Measurements from ENCODE around the gene COA1. TPM values are rescaled to one million over a fixed set of nuclear protein-coding genes. Genes with fewer than 3 reads are reported as not detected.

The COA1 gene
- total RNA-seq, 4 donors from 2014 or later: 59.4 to 72.0 (median 68.7) TPM

DNA sequence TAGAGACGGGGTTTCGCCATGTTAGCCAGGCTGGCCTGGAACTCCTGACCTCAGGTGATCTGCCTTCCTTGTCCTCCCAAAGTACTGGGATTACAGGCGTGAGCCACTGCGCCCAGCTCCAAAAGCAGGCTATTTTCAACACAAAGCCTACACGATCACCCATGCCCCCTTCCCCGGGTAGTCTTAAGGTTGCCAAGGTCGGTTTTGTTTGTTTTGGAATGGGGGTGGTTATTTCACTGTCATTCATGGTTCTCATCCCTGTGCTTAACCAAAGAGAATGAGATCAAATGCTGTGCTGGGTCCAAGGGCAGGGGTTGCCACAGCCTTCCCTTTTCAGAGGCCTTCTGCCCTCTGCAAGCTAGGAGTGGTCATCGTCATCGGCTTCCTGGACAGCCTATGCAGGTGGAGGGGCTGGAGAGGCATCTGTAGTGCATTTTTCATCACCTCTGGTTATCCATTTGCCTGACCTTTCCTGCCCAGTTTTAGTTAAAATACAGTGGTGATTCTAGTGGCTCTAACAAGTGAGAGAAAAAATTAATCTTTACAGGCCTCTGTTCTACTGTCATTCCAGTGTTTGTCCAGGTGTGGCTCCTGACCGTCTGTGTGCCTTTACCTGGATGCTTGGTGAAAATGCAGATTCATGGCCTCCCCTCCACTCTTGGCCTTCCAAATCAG lies 40.6 kb upstream of the COA1 start:
- no peaks in the 10 kb centered on the region for H3K9me3 ChIP-seq
- intact Hi-C loops (cut with DNase I): no loop called here
- TF ChIP-seq CTCF (IDR thresholded peaks at IDR 0.05): no peak
- TF ChIP-seq POLR2A (IDR thresholded peaks at IDR 0.05): no peak
- H3K4me1 ChIP-seq: peaks cover 5% of the 10 kb centered on the region in 2 donors
- DNase-seq: no peak
- 85 to 88% methylated on average over 10 of the region's 10 CpGs for WGBS, 2 donors
- H3K36me3 ChIP-seq: no peaks in the 10 kb centered on the region
- H3K27ac ChIP-seq: no peak overlapping the region
- no peaks in the 10 kb centered on the region for H3K27me3 ChIP-seq
- H3K4me3 ChIP-seq (replicated peaks in 1 of 3): no peak overlapping the region

DNA sequence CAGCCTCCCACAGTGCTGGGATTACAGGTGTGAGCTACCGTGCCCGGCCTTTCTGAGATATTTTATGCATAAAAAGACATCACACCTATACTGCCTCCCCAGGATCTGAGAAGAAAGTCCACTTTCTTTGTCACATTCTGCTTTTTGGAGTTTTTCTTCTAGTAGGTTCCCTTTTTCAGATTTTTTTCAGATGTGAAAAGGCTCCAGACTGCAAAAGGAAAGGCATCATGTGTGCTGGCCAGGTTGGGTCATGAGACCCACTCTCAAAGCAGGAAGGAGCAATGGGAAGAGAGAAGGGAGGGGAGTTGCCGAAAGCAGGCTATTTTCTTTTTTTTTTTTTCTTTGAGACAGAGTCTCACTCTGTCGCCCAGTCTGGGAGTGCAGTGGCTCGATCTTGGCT lies 40.0 kb upstream of the COA1 start:
- H3K27ac ChIP-seq: no peak overlapping the region
- whole genome bisulfite sequencing, 2 donors: 93 to 95% methylated on average over 5 of the region's 5 CpGs
- no peaks in the 10 kb centered on the region for H3K27me3 ChIP-seq
- no peak for TF ChIP-seq CTCF (IDR thresholded peaks at IDR 0.05)
- TF ChIP-seq POLR2A (IDR thresholded peaks at IDR 0.05): no peak
- H3K9me3 ChIP-seq: no peaks in the 10 kb centered on the region
- H3K36me3 ChIP-seq: no peaks in the 10 kb centered on the region
- no peak for DNase-seq
- H3K4me3 ChIP-seq (replicated peaks in 1 of 3): no peak overlapping the region
- intact Hi-C loops (cut with DNase I): no loop called here
- H3K4me1 ChIP-seq: peaks cover 12% of the 10 kb centered on the region in 2 donors

DNA sequence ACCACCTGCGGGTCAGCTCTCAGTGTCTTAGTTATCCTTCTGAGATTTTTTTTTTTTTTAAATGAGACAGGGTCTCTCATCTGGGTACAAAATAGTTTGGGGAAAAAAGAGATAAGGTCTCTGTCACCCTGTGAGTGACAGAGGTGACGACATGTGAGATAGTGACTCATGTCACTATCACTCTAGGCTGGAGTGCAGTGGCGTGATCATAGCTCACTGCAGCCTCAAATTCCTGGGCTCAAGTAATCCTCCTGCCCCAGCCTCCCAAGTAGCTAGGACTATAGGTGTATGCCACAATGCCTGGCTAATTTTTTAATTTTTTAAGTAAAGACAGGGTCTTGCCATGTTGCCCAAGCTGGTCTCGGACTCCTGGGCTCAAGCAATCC lies 39.6 kb upstream of the COA1 start:
- Histone ChIP-seq H3K27me3 (no peaks in the 10 kb centered on the region), H3K4me1 (peaks cover 15 to 16% of the 10 kb centered on the region in 2 donors), H3K9me3 (no peaks in the 10 kb centered on the region), H3K36me3 (no peaks in the 10 kb centered on the region), H3K4me3 (replicated peaks in 1 of 3) (no peak overlapping the region), H3K27ac (no peak overlapping the region)
- intact Hi-C loops (cut with DNase I): no loop called here
- no peak for DNase-seq
- WGBS, 2 donors: 94 to 95% methylated on average over 4 of the region's 4 CpGs
- TF ChIP-seq POLR2A (IDR thresholded peaks at IDR 0.05) (no peak), CTCF (IDR thresholded peaks at IDR 0.05) (no peak)

- H3K27ac ChIP-seq: no peak overlapping the region
- H3K9me3 ChIP-seq: no peaks in the 10 kb centered on the region
- no peak overlapping the region for H3K4me3 ChIP-seq (replicated peaks in 1 of 3)
- no peaks in the 10 kb centered on the region for H3K36me3 ChIP-seq
- H3K4me1 ChIP-seq: peaks cover 15 to 19% of the 10 kb centered on the region in 2 donors
- DNase-seq: no peak
- intact Hi-C loops (cut with DNase I): no loop called here
- TF ChIP-seq POLR2A (IDR thresholded peaks at IDR 0.05) (no peak), CTCF (IDR thresholded peaks at IDR 0.05) (no peak)
- no peaks in the 10 kb centered on the region for H3K27me3 ChIP-seq
- WGBS, 2 donors: 86 to 92% methylated on average over 9 of the region's 9 CpGs
These were observed 39.0 kb upstream of the COA1 start for GRCh38 chr7:43768201-43768886.

DNA sequence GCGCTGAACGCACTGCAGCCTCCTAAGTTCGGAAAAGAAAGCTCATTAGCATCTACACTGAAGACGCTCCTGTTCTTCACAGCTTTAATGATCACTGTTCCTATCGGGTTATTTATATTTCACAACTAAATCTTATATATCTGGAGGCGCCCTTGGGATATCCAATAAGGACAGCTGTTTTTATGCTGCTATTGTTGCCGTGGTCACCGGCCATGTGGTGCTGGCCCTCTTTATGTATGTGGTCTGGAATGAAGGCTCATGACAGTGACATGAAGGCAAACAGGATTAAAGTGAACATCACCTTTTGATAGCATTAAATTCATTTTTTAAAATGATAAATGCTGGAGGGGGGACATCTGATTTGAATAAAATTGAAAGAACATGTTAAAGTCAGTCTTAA lies 38.0 kb upstream of the COA1 start:
- H3K4me3 ChIP-seq (replicated peaks in 1 of 3): no peak overlapping the region
- no peak overlapping the region for H3K27ac ChIP-seq
- intact Hi-C loops (cut with DNase I): no loop called here
- peaks cover 15 to 19% of the 10 kb centered on the region in 2 donors for H3K4me1 ChIP-seq
- TF ChIP-seq POLR2A (IDR thresholded peaks at IDR 0.05) (no peak), CTCF (IDR thresholded peaks at IDR 0.05) (no peak)
- no peaks in the 10 kb centered on the region for H3K36me3 ChIP-seq
- H3K9me3 ChIP-seq: no peaks in the 10 kb centered on the region
- DNase-seq: no peak
- H3K27me3 ChIP-seq: no peaks in the 10 kb centered on the region
- WGBS, 2 donors: 93% methylated on average over 8 of the region's 8 CpGs
